ENCODE results near the gene PIGN.
"Not testable (repeated sequence)": the region's sequence is repeated elsewhere in the genome, so short reads cannot be mapped to it uniquely, and the experiment has no call there.

PIGN gene

DNA sequence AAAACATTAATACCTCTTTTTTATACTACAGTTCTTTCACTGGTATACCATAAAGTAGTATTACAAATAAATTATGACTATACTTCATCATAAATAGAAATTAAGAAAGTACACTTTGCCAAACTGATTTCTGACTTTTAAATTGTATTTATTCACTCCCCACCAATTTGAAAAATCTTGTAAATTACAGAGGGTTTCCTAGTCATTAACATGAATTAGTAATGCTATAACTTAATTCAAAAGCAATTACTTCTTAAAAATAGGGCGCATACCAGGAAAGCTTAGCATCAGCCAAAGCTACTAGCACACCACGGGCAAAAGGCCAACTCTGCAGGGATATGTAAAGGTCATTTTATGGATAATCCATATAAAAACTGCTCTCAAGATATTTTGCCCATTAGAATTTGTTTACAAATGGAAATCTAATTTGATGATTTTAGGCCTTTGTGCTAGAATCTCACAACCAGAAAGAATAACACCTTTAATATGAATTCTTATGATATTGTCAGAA lies 142.3 kb downstream of the PIGN start:
- H3K4me3 ChIP-seq (ENCODE audit: low read depth, low read length) = no peak overlapping the region
- TF ChIP-seq, protein P1, sequence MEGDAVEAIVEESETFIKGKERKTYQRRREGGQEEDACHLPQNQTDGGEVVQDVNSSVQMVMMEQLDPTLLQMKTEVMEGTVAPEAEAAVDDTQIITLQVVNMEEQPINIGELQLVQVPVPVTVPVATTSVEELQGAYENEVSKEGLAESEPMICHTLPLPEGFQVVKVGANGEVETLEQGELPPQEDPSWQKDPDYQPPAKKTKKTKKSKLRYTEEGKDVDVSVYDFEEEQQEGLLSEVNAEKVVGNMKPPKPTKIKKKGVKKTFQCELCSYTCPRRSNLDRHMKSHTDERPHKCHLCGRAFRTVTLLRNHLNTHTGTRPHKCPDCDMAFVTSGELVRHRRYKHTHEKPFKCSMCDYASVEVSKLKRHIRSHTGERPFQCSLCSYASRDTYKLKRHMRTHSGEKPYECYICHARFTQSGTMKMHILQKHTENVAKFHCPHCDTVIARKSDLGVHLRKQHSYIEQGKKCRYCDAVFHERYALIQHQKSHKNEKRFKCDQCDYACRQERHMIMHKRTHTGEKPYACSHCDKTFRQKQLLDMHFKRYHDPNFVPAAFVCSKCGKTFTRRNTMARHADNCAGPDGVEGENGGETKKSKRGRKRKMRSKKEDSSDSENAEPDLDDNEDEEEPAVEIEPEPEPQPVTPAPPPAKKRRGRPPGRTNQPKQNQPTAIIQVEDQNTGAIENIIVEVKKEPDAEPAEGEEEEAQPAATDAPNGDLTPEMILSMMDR (IDR thresholded peaks at IDR 0.05; ENCODE audit: low read depth, low read length) = no peak

DNA sequence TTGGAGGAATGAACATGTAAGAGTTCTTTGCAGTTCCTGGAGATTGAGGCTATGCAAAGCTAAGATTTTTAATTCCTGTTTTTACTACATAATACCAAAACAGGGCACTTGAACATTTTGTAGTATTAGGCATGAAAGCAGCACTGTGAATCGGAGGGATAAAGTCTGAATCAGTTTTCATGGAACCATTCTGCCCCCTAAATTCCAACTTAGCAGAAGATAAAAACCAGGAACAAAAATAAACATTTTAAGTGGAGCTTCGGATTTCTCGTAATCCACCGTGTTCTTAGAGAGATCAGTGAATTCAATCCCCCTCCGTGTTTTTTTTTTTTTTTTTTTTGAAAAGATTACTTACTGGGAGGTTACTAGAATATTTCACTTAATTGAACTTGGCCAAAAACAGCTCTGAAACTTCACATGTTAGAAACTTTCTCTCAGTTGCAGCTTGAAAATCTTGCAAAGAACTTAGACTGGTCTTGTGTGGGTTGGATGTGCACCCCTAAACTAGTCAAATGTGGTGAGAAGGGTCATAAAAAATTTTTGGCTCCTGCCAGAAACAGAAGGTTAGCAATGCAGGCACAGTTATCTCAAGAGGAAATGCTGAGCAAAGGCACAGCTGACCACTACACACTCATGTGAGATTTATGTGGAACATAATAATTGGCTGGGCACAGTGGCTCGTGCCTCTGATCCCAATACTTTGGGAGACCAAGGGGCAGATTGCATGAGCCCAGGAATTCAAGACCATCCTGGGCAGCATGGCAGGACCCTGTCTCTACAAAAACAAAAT lies 148.7 kb downstream of the PIGN start:
- no peak overlapping the region for H3K4me3 ChIP-seq (ENCODE audit: low read depth, low read length)
- TF ChIP-seq, protein P1 (IDR thresholded peaks at IDR 0.05; ENCODE audit: low read depth, low read length) = no peak

DNA sequence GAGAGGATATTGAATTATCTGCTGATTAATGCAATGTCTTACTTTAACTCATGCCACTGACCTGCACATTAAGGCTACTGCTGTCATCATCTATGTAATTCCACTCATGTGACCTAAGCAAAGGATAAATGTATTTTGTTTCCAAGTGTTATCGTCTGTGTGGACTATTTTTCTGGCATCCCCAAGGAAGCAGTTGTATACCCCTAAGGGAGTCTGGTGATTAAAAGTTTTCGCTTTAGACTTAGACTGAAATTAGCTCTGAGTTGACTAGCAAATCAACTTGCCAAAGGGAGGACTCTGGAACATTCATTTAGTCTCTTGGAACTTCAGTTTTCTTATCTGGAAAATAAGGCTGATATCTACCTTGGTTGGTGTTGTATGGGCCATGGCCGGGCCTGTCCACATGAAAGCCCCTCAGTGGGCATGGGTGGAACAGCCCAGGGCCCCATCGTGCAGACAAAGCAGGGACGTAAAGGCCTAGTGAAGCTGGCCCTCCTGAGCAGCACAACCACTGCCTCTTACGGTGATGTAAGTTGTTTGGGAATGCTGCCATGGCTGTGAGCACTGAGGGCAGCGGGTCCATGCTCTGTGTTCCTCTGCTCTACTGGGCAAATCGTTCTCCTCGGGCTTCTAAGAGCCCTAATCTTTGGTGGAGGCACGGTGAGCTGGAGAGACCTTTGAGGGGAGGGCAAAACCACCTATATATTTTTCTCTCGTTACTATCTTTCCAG lies 149.7 kb downstream of the PIGN start:
- TF ChIP-seq, protein P1 (IDR thresholded peaks at IDR 0.05; ENCODE audit: low read depth, low read length) = no peak
- H3K4me3 ChIP-seq (ENCODE audit: low read depth, low read length) = no peak overlapping the region

DNA sequence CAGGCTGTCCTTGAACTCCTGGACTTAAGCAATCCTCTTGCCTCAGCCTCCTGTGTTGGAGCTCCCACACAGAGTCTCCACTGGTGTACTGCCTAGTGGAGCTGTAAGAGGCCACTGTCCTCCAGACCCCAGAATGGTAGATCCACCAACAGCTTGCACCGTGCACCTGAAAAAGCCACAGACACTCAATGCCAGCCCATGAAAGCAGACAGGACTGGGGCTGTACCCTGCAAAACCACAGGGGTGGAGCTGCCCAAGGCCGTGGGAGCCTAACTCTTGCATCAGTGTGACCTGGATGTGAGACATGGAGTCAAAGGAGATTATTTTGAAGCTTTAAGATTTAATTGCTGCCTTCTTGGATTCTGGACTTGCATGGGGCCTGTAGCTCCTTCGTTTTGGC lies 152.6 kb downstream of the PIGN start:
- not testable (repeated sequence) for H3K4me3 ChIP-seq (ENCODE audit: low read depth, low read length)

DNA sequence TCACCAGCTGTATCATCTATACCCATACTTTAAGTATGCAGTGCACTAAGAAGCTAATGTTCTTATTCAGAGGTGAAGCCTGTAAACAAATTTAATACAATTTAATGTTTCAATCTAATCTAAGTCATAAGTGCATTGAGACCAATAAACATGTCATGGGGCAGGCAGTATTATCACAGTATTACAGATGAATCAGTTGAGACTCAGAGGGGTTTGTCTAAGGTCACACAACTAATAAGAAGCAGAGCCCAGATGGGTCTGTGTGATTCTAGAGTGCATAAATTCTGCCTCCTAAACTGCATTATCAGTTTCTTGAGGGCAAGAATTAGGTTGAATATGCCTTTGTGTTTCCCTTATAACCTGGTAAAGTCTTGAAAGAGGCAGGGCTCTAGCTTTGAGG lies 153.1 kb downstream of the PIGN start:
- H3K4me3 ChIP-seq (ENCODE audit: low read depth, low read length) = no peak overlapping the region
- TF ChIP-seq, protein P1 (IDR thresholded peaks at IDR 0.05; ENCODE audit: low read depth, low read length) = no peak

DNA sequence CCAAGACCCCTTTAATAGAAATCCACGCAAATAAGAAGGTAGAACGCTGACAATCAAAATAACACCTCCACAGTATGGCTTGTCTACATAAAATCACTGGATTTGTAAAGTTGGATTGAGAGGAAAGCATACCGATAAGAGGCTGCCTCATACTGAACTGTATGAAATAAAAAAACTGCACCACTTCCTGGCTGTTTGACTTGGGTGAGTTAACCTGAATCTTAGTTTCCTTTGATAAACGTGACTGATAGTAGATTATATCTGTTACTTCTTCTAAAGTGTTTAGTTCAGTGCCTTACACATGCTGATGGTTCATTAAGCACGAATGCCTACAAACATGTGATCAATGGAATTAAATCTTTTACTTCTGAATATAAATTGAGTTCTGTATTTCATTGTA lies 153.6 kb downstream of the PIGN start:
- TF ChIP-seq, protein P1 (IDR thresholded peaks at IDR 0.05; ENCODE audit: low read depth, low read length) = no peak

DNA sequence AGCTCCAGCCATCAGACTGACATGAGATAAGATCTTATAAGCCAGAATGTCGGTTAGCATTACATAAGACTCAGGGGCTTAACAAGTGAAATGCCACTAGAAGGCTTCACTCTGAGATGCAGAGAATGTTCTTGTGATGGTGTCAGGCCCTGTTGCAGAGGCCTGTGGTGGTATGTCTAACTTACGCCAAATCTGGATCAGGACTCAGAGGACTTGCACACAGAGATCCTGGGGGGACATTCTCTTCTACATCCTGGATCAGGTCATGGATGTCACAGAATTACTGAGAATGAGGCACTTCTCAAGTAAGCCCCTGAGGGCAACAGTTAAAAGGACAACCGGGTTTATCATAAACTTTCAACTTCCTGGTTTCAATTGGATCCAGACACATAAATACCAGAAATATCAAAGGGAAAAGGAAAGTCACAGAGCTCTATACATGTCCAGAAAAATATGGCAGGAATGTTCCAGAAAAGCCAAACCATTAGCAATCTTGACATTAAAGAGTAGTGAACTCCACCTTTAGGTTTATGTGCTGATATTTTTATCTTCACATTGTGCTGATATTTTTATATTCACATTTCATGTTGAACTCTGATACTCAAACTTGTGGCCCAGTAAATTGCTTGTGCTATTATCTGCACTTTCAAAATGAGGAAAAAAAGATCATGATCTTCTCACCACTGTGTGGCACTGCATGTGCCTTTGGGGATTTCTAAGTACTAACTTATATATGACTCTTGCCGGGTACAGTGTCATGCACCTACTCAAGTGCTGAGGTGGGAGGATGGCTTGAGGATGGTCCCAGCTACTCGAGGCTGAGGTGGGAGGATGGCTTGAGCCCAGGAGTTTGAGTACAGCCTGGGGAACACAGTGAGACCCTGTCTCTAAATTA lies 156.5 kb downstream of the PIGN start:
- TF ChIP-seq, protein P1 (IDR thresholded peaks at IDR 0.05; ENCODE audit: low read depth, low read length) = no peak
- H3K4me3 ChIP-seq (ENCODE audit: low read depth, low read length) = no peak overlapping the region

More for the DNA sequence above, 153.6 kb downstream of the PIGN start:
- H3K4me3 ChIP-seq (ENCODE audit: low read depth, low read length) = no peak overlapping the region
